Prostate gland (tissue), 2 donors: Measurements from ENCODE around the gene CRACR2A. TPM values are rescaled to one million over a fixed set of nuclear protein-coding genes. Genes with fewer than 3 reads are reported as not detected.
A peak's percentile ranks its signal among the peaks of the same experiment; 100 is the strongest.

ENCODE experiments used
- DNase-seq: peaks from one replicate; pipeline ENCODE4 v3.0.0-alpha.2; 2019; ENCODE audit warnings: low spot score
- H3K27ac ChIP-seq, 2 donors: fragments of 200-600 bp; sonication (generic); 2 replicates each; pipeline ENCODE4 v1.5.1; 2017 to 2019
- H3K27me3 ChIP-seq: fragments of 200-600 bp; sonication (generic); replicated peaks from 2 replicates; pipeline ENCODE4 v1.5.1; 2019; ENCODE audit not compliant: insufficient read depth
- H3K36me3 ChIP-seq, 2 donors: fragments of 200-600 bp; sonication (generic); 1 replicate in 1 of 2; 2 replicates in 1 of 2; pipeline versions ENCODE4 v1.5.1 to v1.8.1; 2017 to 2019
- H3K4me1 ChIP-seq: fragments of 200-600 bp; sonication (generic); replicated peaks from 2 replicates; pipeline ENCODE4 v1.5.1; 2019
- H3K4me3 ChIP-seq, 2 donors: fragments of 200-600 bp; sonication (generic); 2 replicates each; pipeline ENCODE4 v1.5.1; 2017 to 2019
- H3K9me3 ChIP-seq: fragments of 200-600 bp; sonication (generic); 2 replicates; pipeline ENCODE4 v1.5.1; 2017
- CTCF ChIP-seq, 4 experiments: fragments of 200-600 bp in 2 of 4; fragments of 450-650 bp in 2 of 4; sonication (generic) in 2 of 4; IDR thresholded peaks; 1 replicate in 3 of 4; 2 replicates in 1 of 4; pipeline ENCODE4 v1.5.1; 2016 to 2019; ENCODE audit warnings: antibody characterized with exemption in 4 of 4, mild to moderate bottlenecking in 2 of 4, moderate library complexity in 2 of 4
- POLR2A ChIP-seq: fragments of 450-650 bp; IDR thresholded peaks from one replicate; pipeline ENCODE4 v1.6.1; 2016; ENCODE audit warnings: antibody characterized with exemption, mild to moderate bottlenecking
- POLR2AphosphoS5 ChIP-seq: sonication (generic); formaldehyde crosslinking; IDR thresholded peaks from one replicate; pipeline ENCODE4 v1.6.1; 2017; ENCODE audit warnings: antibody characterized with exemption
- WGBS: methylation state at CpG from one replicate; pipeline ENCODE4 v1.1.5; 2018; 5-methylcytosine and 5-hydroxymethylcytosine counted together
- intact Hi-C: fragments of 100-400 bp; cut with DNase I; formaldehyde crosslinking; loops from one replicate; pipeline ENCODE4 v1.14.2; 2022
- total RNA-seq, 2 donors: library from RNA; depleted of rRNA; stranded (reverse); fragments of >200 nt; gene quantifications; one replicate each; pipeline ENCODE4 v1.1.0, GENCODE V29; 2016

The CRACR2A gene
- total RNA-seq, 2 donors from 2014 or later = 21.6 to 39.1 TPM

DNA sequence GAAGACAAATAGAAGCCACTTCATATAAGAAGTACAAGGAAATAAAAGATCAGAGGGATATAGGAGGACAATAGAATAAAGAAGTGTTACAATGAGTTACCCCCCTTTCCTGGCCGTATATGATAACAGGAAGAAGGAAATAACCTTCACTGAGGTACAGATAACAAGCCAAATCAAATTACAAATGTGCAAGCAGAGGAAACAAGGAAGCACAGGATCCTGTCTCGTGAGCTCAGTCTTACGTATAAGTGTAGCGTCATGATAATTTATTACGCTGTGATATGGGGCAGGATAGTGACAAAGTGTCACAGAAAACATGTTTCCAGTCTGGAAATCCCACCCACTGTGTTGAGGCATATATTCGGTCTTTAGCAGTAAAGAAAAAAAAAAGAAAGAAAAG is 26.5 kb downstream of the CRACR2A start:
- Histone ChIP-seq H3K27me3 (no peaks in the 10 kb centered on the region), H3K36me3 (no peaks in the 10 kb centered on the region), H3K27ac (peak overlapping the region; percentile 58 to 63), H3K4me3 (no peak overlapping the region), H3K4me1 (no peaks in the 10 kb centered on the region), H3K9me3 (no peaks in the 10 kb centered on the region)
- intact Hi-C loops = no loop called here
- peak; percentile 33 for DNase-seq
- no peak for TF ChIP-seq POLR2A
- TF ChIP-seq CTCF (IDR thresholded peaks at IDR 0.05) = no peak
- TF ChIP-seq POLR2AphosphoS5 = peak; percentile 90
- WGBS = 48% methylated on average over 6 of the region's 6 CpGs

- Histone ChIP-seq H3K4me3 (no peak overlapping the region), H3K9me3 (no peaks in the 10 kb centered on the region), H3K4me1 (no peaks in the 10 kb centered on the region), H3K36me3 (no peaks in the 10 kb centered on the region), H3K27me3 (no peaks in the 10 kb centered on the region), H3K27ac (peak overlapping the region; percentile 58 to 63)
- WGBS = 70% methylated on average over 6 of the region's 6 CpGs
- DNase-seq = no peak
- TF ChIP-seq POLR2A (no peak), POLR2AphosphoS5 (no peak), CTCF (IDR thresholded peaks at IDR 0.05) (no peak)
- intact Hi-C loops = no loop called here
These were observed 27.4 kb downstream of the CRACR2A start for GRCh38 chr12:3725388-3726115.

- intact Hi-C loops = no loop called here
- H3K4me1 ChIP-seq = no peaks in the 10 kb centered on the region
- H3K9me3 ChIP-seq = no peaks in the 10 kb centered on the region
- TF ChIP-seq POLR2AphosphoS5 (no peak), CTCF (IDR thresholded peaks at IDR 0.05) (no peak), POLR2A (no peak)
- H3K4me3 ChIP-seq = no peak overlapping the region
- H3K27ac ChIP-seq = no peak overlapping the region
- no peaks in the 10 kb centered on the region for H3K27me3 ChIP-seq
- H3K36me3 ChIP-seq = no peaks in the 10 kb centered on the region
- WGBS = 92% methylated on average over 14 of the region's 14 CpGs
- no peak for DNase-seq
These were observed 28.7 kb downstream of the CRACR2A start for GRCh38 chr12:3723916-3724805.

DNA sequence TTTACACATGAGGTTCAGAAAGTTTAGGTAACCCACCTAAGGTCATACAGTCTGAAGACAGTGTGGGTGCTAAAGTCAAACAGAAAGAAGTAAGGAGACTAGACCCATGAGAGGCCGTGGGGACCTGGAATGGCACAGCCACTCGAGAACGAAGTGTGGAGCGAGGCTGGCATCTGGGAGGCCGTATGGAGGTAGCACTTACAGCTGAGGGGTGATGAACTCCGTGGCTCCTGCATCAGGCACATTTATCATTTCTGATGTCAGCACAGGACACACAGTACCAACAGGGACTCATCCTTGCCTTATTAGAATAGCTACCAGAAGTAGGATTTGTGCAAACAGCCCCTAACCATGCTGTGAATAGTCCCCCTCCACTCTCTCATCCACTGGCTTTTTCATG is 30.5 kb downstream of the CRACR2A start:
- Histone ChIP-seq H3K4me3 (no peak overlapping the region), H3K9me3 (no peaks in the 10 kb centered on the region), H3K27ac (no peak overlapping the region), H3K4me1 (no peaks in the 10 kb centered on the region), H3K36me3 (no peaks in the 10 kb centered on the region), H3K27me3 (no peaks in the 10 kb centered on the region)
- intact Hi-C loops = no loop called here
- no peak for DNase-seq
- WGBS = 91% methylated on average over 6 of the region's 6 CpGs
- TF ChIP-seq POLR2AphosphoS5 (no peak), CTCF (IDR thresholded peaks at IDR 0.05) (no peak), POLR2A (no peak)
